GM19351 (cell line): ENCODE results near the gene CDON.
"Not testable (repeated sequence)": the region's sequence is repeated elsewhere in the genome, so short reads cannot be mapped to it uniquely, and the experiment has no call there.

Experiments
- ATAC-seq: cut with Tn5 transposase; IDR thresholded peaks from one replicate; pipeline ENCODE4 v1.9.1; 2021; ENCODE audit warnings: mild to moderate bottlenecking, moderate library complexity; ENCODE audit not compliant: unreplicated experiment

The CDON gene

DNA sequence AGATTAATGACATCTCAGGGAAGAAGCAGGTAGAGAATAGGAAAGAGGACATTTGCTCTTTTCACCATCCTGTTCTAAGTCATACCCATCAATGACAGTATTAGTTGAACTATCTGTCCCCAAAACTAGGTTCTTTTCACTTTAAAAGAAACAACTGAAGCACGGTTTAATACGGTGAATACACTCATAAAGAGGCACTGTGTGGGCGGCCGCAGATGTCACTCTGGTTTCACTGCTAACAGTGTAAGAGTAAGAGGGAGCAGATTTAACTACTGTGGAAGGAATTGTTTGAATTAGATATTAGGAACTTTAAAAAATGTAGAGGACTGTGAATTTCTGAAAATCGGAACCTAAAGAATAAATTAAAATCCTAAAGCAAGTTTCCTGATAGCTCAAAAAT lies 67.4 kb downstream of the CDON start:
- ATAC-seq, result peak; percentile 99

DNA sequence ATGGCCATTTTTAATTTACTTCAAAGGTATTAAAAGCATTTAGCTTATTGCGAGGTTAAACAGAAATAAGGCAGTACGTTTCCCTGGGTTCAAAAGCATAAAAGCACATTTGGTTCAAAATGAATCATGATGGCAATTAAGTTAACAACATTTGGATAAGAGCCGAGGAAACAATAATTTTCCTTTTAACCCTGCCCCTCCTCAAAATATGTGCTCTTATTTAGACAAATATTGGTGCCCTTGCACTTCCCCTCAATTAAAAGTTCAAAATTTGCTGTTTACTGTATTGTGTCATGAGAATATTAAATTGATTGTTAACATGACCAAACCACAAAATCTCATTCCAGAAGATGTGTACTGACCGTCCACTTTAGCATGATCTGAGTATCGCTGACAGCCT lies 68.2 kb downstream of the CDON start:
- no peak for ATAC-seq

DNA sequence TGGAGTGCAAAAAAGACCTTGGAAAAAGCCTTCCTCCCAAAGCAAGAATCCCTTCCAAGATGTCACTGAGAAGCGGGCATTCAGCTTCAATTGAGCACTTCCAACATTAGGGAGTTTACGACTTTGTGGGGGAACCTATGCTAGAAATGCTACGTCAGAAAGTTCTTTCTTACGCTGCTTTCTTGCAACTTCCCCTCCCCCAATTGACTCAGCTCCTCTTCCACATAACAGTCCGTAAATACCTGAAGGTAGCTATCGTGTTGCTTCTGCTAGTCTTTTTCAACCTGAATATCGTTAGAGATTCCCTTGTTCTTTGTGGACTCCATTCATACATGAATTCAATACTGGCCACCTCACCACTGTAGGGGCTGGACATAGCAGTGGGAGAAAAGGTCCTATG lies 69.8 kb downstream of the CDON start:
- no peak for ATAC-seq

DNA sequence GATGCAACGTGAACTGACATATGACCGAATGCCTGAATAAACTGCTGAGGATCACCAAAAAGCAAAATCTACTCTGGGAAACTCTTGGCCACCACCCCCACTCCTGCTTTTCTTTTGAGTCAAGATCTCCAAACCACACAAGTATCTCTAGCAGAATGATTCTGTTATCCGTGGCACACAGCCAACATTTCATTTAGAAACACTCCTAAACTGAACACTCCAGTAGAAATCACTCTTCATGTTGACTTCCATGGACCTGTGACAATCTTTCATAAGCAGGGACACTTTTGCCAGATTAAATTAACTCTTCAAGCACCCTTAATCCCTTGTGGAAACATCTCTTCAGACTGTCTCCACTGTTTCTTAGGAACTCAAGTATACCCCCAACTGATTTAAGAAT lies 72.4 kb downstream of the CDON start:
- no peak for ATAC-seq

GRCh38 chr11:125987066-125987641 lies 75.5 kb downstream of the CDON start:
- no peak for ATAC-seq

DNA sequence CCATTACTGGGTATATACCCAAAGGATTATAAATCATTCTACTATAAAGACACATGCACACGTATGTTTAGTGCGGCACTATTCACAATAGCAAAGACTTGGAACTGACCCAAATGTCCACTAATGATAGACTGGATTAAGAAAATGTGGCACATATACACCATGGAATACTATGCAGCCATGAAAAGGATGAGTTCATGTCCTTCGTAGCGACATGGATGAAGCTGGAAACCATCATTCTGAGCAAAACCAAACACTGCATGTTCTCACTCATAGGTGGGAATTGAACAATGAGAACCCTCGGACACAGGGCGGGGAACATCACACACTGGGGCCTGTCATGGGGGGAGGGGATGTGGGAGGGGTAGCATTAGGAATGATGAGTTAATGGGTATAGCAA lies 76.7 kb downstream of the CDON start:
- not testable (repeated sequence) for ATAC-seq

GRCh38 chr11:125982348-125982730 lies 80.3 kb downstream of the CDON start:
- no peak for ATAC-seq

DNA sequence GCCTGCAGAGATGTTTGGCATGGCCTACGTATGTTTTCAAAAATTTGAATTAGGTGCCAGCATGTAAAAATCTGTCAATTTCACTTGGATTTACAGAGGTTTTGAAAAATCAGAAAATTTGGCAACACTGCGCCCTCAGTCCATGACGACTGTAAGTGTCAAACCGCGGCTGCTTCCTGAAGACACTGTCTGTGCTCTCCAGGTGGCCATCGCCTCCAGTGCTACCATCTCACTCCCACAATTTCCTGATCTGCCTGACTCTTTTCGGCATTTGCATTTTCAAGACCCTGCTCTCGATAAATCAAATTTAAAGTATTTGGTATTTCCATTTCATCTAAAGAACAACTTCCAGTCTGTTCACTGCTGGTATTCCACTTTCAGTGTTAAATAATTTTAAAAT lies 82.2 kb downstream of the CDON start:
- no peak for ATAC-seq

GRCh38 chr11:125979511-125979910 lies 83.2 kb downstream of the CDON start:
- ATAC-seq, result no peak

DNA sequence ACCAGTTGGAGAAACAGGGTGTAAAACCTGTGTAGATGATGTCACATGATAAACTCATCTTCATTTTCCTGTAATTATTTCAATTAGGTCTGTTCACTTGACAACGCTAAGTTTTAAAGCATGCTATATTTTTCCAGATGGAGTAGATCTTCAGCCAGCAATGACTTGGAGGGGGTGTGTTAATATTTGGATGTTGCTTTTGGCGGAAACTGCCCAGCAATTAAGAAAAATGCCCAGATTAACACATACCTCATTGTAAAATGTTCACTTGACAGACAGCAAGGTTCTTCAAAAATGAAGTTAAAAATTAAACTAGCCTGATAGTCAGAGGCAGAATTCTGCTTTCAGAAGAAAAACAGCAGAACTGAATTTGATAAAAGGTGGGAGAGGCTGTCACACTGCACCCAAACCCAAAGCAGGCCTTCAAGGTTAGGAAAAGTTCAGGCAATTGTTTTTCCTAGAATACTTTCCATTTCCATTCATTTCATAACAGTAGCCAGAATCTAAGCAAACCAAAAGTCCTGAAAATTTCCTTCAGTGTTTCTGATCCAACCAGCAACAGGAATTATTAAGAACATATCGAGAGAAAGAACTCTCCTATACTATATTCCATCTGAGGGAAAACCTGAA lies 83.8 kb downstream of the CDON start:
- ATAC-seq, result no peak

DNA sequence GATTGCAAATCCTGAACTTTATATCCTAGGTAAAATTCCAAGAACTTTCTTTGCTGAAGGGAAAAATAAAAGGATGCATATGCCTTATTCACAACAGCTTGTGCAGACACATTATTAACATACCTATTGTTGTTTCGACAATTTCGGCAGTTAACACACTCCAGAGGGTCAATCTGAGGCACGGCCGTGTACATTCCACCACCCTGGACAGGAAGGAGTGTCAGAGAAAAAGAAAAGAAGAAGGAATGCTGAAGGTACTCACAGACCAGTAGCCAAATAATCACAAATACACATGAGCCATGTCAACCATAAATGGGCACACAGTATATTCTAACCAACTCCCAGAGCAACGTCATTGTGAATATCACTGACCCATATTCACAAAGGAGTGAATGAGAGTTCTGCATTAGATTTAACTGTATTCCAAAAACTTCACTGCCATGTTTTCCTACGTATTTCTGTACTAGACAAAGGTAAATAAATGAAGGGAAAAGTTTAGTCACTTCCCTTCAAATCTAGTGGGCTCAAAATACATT lies 84.4 kb downstream of the CDON start:
- no peak for ATAC-seq

DNA sequence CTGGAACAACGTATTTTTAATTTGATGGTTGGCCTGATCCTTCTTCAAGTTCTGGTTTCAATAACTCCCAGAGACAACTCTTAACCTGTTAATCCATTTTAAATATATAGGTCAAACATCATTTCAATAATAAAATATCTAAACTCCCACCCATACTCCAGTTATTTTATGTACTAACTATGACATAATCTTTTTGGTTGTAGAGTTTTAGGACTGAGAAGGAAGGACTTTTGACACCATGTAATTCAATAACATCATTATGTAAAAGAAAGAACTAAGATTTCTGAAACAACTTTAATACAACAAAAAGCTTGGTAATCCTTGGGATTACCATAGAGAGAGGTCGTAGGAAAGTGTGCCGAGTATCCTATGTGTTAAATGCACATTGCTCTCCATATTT lies 85.3 kb downstream of the CDON start:
- ATAC-seq, result no peak

GRCh38 chr11:125976156-125976555 lies 86.5 kb downstream of the CDON start:
- no peak for ATAC-seq

DNA sequence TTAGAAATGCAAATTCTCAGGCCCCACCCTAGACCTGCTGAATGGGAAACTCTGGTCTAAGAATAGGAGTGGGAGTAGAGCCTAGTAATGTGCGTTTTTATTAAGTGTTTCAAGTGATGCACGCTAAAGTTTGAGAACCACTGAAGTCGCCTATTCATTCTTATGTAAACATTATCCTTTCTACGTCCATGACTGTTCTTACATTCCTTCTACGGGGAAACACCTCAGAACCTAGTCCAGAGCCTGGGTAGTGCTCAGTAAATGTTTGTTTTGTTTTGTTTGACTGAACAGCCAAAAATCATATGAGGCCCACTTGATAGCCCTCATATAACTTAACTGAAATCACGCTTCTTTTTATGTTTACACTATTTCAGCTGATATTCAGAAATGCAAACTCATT lies 87.0 kb downstream of the CDON start:
- ATAC-seq, result no peak

- no peak for ATAC-seq
These were observed 88.4 kb downstream of the CDON start for GRCh38 chr11:125974284-125974683.

GRCh38 chr11:125971618-125972017 lies 91.0 kb downstream of the CDON start:
- ATAC-seq, result no peak

GRCh38 chr11:125968354-125968753 lies 94.3 kb downstream of the CDON start:
- no peak for ATAC-seq

GRCh38 chr11:125967515-125967914 lies 95.2 kb downstream of the CDON start:
- no peak for ATAC-seq

DNA sequence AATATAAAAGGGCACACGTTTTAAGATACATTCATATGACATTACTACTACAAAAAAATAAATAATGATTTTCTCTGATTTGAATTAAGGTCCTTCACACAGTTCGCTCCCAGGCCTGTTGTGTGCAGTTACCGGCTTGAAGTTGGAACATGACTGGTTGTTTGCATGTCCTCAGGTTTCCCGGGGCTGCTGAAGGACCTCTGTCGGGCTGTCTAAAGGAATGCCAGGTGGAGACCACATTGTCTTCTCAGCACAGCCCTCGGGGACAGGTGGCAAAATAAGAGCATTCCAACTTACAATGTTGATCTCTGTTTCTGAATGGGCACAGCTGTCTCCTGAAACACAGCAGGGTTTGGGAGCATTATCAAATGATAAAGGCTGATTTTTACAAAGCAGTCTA lies 101.9 kb downstream of the CDON start:
- no peak for ATAC-seq

- no peak for ATAC-seq
These were observed 102.7 kb downstream of the CDON start for GRCh38 chr11:125959931-125960330.

- ATAC-seq, result no peak
These were observed 103.2 kb downstream of the CDON start for GRCh38 chr11:125959511-125959910.

DNA sequence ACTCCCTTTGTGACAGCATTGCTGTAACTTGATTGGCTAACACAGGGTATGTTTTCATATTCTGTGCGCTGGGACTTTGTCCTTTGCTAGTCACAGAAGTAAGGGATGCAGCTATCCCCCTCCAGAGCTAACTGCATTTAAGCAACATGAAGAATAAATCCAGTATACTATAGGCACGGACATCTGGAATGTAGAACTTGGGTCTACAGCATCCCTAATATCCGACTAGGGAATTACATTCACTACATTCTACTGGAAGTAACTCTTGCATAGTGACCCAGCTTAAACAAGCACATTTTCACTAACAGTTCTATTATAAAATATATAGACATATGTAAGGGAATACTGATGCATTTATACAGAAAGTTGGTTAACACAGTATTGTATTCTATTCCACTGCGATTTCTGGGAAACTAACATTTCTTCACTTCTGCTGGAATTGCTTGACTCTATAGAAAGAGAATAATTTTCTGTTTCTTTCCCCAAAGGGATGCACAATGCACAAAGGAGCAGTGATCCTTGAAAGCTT lies 103.7 kb downstream of the CDON start:
- no peak for ATAC-seq
